Stimulated activated CD8-positive, alpha-beta memory T cell treated with anti-CD3 and anti-CD28 coated beads, Interleukin-12 subunit alpha, Interleukin-12 subunit beta, amount 100 ng/mL, for 24 hours (primary cell): ENCODE measurements around the gene FAM53A.

Source experiments
- DNase-seq: peaks from one replicate; pipeline ENCODE4 v3.0.0-alpha.2; 2020; ENCODE audit errors: extremely low read depth

Gene FAM53A

GRCh38 chr4:1660948-1661677 is 23.0 kb downstream of the FAM53A start:
- no peak for DNase-seq

GRCh38 chr4:1659104-1660043 is 24.7 kb downstream of the FAM53A start:
- no peak for DNase-seq

GRCh38 chr4:1658581-1658980 is 25.5 kb downstream of the FAM53A start:
- no peak for DNase-seq

DNA sequence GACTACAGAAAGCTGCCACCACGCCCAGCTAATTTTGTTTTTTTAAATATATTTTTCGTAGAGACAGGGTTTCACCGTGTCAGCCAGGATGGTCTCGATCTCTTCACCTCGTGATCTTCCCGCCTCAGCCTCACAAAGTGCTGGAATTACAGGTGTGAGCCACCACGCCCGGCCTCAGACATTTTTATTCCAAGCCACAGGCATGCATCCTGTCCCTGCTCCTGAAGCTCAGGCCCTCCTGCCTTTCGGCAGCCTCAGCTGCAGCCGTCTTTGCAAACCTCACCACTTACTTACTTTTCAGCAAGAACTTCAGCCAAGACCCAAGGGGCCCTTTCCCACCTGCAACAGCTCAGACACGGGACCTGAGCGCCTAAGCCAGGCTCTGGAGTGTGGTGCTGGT is 26.0 kb downstream of the FAM53A start:
- DNase-seq = no peak

DNA sequence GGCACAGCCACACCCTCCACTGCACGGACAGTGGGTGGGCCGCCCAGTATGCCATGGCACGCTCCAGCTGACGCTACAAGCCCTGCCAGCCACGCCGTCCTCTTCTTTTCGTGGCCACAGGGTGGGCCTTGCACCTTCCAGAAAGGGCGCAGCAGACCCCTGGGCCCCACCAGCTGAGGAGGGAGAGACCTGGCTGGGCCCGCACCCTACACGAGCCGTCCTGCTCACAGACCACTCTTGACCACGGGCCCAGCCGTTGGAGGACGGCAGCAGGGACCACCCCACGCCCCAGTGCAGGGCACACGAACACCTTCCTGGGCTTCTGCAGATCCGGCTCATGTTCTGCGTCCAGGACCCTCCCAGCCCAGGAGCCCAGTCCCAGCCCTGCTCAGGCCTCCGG is 27.1 kb downstream of the FAM53A start:
- DNase-seq = no peak

DNA sequence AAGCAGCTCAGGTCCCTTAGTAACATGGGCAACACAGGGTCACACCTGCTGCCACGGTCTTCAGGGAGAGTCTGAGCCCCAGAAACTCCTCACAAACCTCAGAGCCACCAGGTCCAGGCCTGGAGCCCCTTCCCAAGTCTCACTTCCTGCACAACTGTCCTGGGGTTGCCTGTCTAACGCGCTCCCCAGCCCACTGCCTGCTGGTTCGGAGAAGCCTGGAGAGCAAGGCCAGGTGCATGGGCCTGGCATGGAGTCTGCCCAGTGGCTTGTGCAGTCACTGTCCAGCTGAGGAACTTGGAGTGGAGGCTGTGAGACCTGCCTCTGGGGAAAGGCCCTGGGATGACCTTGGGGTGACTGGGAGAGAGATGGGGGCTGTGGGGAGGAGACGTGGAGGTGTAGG is 28.0 kb downstream of the FAM53A start:
- DNase-seq = no peak

- DNase-seq = no peak
These were observed 28.4 kb downstream of the FAM53A start for GRCh38 chr4:1655676-1656075.

GRCh38 chr4:1655081-1655480 is 29.0 kb downstream of the FAM53A start:
- no peak for DNase-seq

- DNase-seq = no peak
These were observed 29.7 kb downstream of the FAM53A start for GRCh38 chr4:1654216-1654955.

DNA sequence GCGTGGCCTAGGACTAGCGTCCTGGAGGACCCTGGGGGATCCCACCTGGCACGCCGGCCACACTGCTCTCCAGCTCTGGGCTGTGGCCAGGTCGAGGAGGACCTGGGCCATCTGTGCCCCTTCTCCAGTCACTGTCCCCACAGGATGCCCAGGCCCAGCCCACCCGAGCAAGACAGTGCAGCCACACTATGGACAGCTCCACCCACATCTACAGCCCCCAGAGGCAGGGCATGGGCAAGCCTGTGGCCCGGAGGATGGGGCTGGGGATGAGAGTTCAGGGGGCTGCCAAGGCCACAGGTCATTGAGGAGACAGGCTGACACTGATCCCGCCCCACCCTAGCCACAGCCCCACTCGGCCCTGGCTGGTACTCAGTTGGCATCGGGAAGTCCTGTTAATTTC is 30.3 kb downstream of the FAM53A start:
- no peak for DNase-seq

- DNase-seq = no peak
These were observed 32.0 kb downstream of the FAM53A start for GRCh38 chr4:1652088-1652487.

- no peak for DNase-seq
These were observed 32.5 kb downstream of the FAM53A start for GRCh38 chr4:1651609-1652008.

DNA sequence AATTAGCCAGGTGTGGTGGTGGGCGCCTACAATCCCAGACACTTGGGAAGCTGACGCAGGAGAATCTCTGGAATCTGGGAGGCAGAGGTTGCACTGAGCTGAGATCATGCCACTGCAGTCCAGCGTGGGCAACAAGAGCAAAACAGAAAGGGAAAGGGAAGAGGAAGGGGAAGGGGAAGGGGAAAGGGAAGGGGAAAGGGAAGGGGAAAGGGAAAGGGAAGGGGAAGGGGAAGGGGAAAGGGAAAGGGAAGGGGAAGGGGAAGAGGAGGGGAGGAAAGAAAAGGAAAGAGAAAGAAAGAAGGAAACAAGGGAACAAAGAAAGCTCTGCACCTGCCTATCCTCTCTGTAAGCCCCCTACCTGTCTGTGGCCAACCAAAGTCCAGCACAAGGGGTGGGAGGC is 35.2 kb downstream of the FAM53A start:
- no peak for DNase-seq

- no peak for DNase-seq
These were observed 36.7 kb downstream of the FAM53A start for GRCh38 chr4:1647432-1647831.

DNA sequence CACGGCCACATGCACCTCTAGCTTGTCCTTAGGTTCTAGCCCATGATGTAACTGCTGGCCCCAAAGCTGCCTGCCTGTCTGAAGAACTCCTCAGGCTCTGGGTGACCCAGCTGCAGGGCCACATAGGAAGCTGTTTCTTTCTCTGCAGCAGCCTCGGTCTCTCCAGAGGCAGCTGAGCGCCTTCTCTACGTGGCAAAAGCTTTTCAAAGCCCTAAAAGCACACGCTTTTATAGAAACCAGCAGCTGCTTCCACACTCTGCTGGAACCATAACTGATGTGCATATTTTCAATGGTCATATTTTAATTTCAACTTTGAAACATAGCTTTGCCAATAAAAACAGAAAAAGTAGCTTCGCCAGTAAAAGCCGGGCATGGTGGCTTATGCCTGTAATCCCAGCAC is 37.4 kb downstream of the FAM53A start:
- DNase-seq = no peak

DNA sequence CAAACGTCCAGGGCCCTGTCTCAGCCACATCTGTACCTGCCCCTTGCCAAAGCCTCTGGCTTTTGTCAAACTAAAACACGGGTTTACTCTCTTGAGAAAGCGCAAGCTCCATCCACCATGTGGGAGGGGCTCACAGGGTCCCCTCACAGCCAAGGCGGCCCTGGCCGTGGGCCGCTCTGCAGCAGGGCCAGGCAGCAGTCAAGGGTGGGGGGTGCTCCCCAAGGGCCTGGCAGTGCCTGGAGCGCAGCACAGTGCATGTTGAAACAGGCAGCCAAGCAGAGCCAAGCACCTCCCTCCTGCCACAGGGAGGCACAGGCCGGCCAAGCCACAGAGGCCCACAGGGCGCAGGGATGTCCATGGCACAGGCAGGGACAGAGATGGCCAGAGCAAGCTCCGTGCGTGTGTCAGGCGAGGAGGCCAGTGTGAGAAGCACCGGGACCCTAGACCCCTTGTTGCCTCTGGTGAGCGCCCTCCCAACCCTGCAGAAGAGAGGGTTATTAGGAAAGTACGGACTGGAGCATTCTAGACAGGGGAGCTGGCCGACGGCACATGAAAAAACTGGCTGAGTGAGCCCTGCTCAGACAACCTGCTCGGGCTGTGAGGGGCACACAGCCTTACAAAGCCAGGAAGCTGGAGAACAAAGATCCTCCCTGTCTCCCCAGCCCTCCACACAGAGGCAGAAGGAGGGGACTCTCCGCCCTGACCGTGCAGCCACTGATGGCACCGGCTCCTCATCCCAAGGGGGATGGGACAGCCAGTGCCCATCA is 39.0 kb downstream of the FAM53A start:
- no peak for DNase-seq

DNA sequence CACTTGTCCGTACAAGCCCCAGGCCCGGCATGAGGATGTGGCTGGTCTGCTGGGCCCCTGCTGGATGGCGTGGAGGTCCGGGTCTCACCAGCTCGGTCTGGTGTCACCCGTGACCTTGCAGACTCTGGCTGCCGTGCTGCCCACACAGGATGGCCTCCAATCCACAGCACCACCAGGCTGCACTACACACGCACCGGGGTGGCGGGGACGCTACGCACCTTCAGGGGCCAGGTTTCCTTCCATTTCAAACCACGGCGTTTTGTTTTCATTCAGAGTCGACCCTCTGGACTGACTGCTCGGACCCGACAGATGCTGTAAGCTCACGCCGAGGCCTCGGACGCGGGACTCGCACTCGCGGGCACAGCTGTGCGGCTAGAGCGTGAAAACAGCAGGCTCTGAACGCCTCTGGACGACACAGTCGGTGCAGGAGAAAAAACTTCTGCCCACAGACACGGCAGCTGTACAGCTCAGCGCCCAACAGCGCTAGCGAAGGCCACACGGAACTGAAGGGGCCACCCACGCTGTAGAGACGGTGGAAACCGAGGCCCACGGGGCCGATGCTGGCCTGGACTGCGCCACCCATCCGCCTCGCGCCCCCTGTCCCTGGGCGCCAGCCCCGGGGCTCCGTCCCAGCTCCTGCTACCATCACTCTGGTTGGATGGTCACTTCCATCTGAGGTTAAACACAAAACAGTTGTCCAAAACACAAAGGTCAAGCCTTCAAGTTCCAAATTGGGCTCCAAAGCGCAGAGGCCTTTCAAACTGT is 40.0 kb downstream of the FAM53A start:
- DNase-seq = no peak

- DNase-seq = no peak
These were observed 41.7 kb downstream of the FAM53A start for GRCh38 chr4:1642196-1642951.

GRCh38 chr4:1641671-1642070 is 42.4 kb downstream of the FAM53A start:
- DNase-seq = no peak
